ENCODE data around the gene VSTM2B. TPM values are rescaled to one million over a fixed set of nuclear protein-coding genes. Genes with fewer than 3 reads are reported as not detected.

Gene VSTM2B
- total RNA-seq, 1 experiment from 2014 or later = 0.31 TPM

- H3K9ac ChIP-seq (ENCODE audit: extremely low read depth, insufficient read length, low read length) = no peak overlapping the region
- H4K8ac ChIP-seq (replicated peaks; ENCODE audit: insufficient read length, low read depth, low read length) = no peak overlapping the region
- no peak overlapping the region for H3K56ac ChIP-seq (ENCODE audit: insufficient read length, low read depth, low read length)
- H3K4me1 Mint-ChIP-seq = peaks cover 25 to 29% of the 10 kb centered on the region in 2 experiments
- no peak for TF ChIP-seq CTCF (conservative IDR thresholded peaks at IDR 0.05)
- H3K4ac ChIP-seq (ENCODE audit: low read depth, low read length) = no peak overlapping the region
- no peak overlapping the region for H4K91ac ChIP-seq (ENCODE audit: insufficient read length, low read depth, low read length)
- H2BK12ac ChIP-seq (ENCODE audit: insufficient read length, low read depth, low read length) = no peak overlapping the region
- no peak overlapping the region for H3K4me2 ChIP-seq (ENCODE audit: insufficient read depth, insufficient read length, low read length)
- H3K79me1 ChIP-seq (ENCODE audit: insufficient read depth, low read depth, low read length, poor library complexity, severe bottlenecking) = no peaks in the 10 kb centered on the region
- peaks cover 0 to 4% (median 0%) of the 10 kb centered on the region in 3 experiments; a peak in 1 of 7 replicates for H3K36me3 Mint-ChIP-seq (ENCODE audit: insufficient read depth in 1 of 3, low read depth in 3 of 3)
- peaks cover 89% of the 10 kb centered on the region for H3K27me3 Mint-ChIP-seq (ENCODE audit: low read depth)
- H3K27ac Mint-ChIP-seq = no peak overlapping the region
- H2BK120ac ChIP-seq (ENCODE audit: low read depth, low read length, poor library complexity, severe bottlenecking) = no peak overlapping the region
- no peaks in the 10 kb centered on the region for H4K20me1 ChIP-seq (ENCODE audit: control insufficient read depth, insufficient read depth, insufficient read length)
- H2BK5ac ChIP-seq (ENCODE audit: insufficient read length, low read length) = no peak overlapping the region
- no peak overlapping the region for H2AK5ac ChIP-seq (ENCODE audit: insufficient read length, low read length)
- H3K27ac ChIP-seq (ENCODE audit: insufficient read length, low read depth, low read length) = no peak overlapping the region
- WGBS (ENCODE audit: extremely low coverage, insufficient read length, low lambda C conversion rate) = no CpG with 5 or more reads among the region's 3 CpGs
- no peak overlapping the region for H2AFZ ChIP-seq (ENCODE audit: low read length)
- H3K9me3 ChIP-seq (ENCODE audit: control insufficient read depth, low read depth, low read length) = no peaks in the 10 kb centered on the region
- H3T11ph ChIP-seq (ENCODE audit: low read length) = no peak overlapping the region
- H3K23me2 ChIP-seq (ENCODE audit: insufficient read length, low read depth, low read length, poor library complexity, severe bottlenecking) = peaks cover 9% of the 10 kb centered on the region
- peaks cover 27% of the 10 kb centered on the region for H3K27me3 ChIP-seq (ENCODE audit: insufficient read depth, low read length)
- DNase-seq = peak; percentile 7
- no peak overlapping the region for H2BK20ac ChIP-seq (ENCODE audit: low read depth, low read length, poor library complexity, severe bottlenecking)
- no peak overlapping the region for H4K5ac ChIP-seq (ENCODE audit: insufficient read length, low read depth, low read length)
- no peak overlapping the region for H2BK15ac ChIP-seq (ENCODE audit: low read depth, low read length)
- H3K9me3 Mint-ChIP-seq = peaks cover 3 to 4% of the 10 kb centered on the region in 2 experiments; a peak in 3 of 5 replicates
- no peaks in the 10 kb centered on the region for H3K4me1 ChIP-seq (ENCODE audit: insufficient read depth, low read length)
- H3K79me2 ChIP-seq (ENCODE audit: insufficient read depth, low read length) = no peaks in the 10 kb centered on the region
- H3K23ac ChIP-seq (ENCODE audit: insufficient read length, low read depth, low read length) = no peak overlapping the region
- no peak overlapping the region for H3K18ac ChIP-seq (ENCODE audit: insufficient read length, low read depth, low read length)
- H3K14ac ChIP-seq (ENCODE audit: insufficient read depth, low read length) = no peak overlapping the region
- no peak overlapping the region for H3K4me3 Mint-ChIP-seq
Measured at GRCh38 chr19:29532956-29533355, 7.2 kb downstream of the VSTM2B start.
